Trophoblast cell (in vitro differentiated cells and primary cell): ENCODE results near the gene PCDH1.

Experiments used
- DNase-seq, 2 donors: peaks; one replicate each; pipeline ENCODE4 v3.0.0-alpha.2; 2016
- H2AFZ ChIP-seq: 2 replicates; pipeline ENCODE4 v1.6.1; 2013; ENCODE audit warnings: low read length, moderate library complexity, mild to moderate bottlenecking; ENCODE audit not compliant: insufficient read depth, poor library complexity
- H2AK5ac ChIP-seq: 2 replicates; pipeline ENCODE4 v1.6.1; 2013; ENCODE audit warnings: mild to moderate bottlenecking, low read length
- H2BK120ac ChIP-seq: 2 replicates; pipeline ENCODE4 v1.6.1; 2013; ENCODE audit warnings: low read length, mild to moderate bottlenecking, moderate library complexity; ENCODE audit not compliant: insufficient read depth, poor library complexity
- H2BK12ac ChIP-seq: 2 replicates; pipeline ENCODE4 v1.6.1; 2013; ENCODE audit warnings: mild to moderate bottlenecking, low read length, moderate library complexity
- H2BK5ac ChIP-seq: 2 replicates; pipeline ENCODE4 v1.6.1; 2013; ENCODE audit warnings: low read length, low read depth, moderate library complexity, mild to moderate bottlenecking; ENCODE audit not compliant: poor library complexity
- H3K14ac ChIP-seq: 2 replicates; pipeline ENCODE4 v1.6.1; 2013; ENCODE audit warnings: mild to moderate bottlenecking, low read length
- H3K18ac ChIP-seq: 2 replicates; pipeline ENCODE4 v1.6.1; 2013; ENCODE audit warnings: mild to moderate bottlenecking, low read length
- H3K23ac ChIP-seq: 2 replicates; pipeline ENCODE4 v1.6.1; 2013; ENCODE audit warnings: low read length
- H3K27ac ChIP-seq: 2 replicates; pipeline ENCODE4 v1.5.1; 2013; ENCODE audit warnings: low read depth, mild to moderate bottlenecking, inconsistent platforms, low read length, moderate library complexity
- H3K27me3 ChIP-seq: 2 replicates; pipeline ENCODE4 v1.6.1; 2013; ENCODE audit warnings: inconsistent platforms, mild to moderate bottlenecking, low read length, moderate library complexity; ENCODE audit not compliant: insufficient read depth
- H3K36me3 ChIP-seq, 2 experiments: 1 replicate in 1 of 2; 2 replicates in 1 of 2; pipeline ENCODE4 v1.6.1; 2013; ENCODE audit warnings: low read length in 2 of 2, mild to moderate bottlenecking in 2 of 2, moderate library complexity in 1 of 2; ENCODE audit not compliant: insufficient read depth in 2 of 2, control insufficient read depth in 1 of 2
- H3K4ac ChIP-seq: 2 replicates; pipeline ENCODE4 v1.6.1; 2013; ENCODE audit warnings: low read depth, mild to moderate bottlenecking, low read length, moderate library complexity
- H3K4me1 ChIP-seq, 2 experiments: 1 replicate in 1 of 2; 2 replicates in 1 of 2; pipeline ENCODE4 v1.6.1; 2013; ENCODE audit warnings: low read length in 2 of 2, mild to moderate bottlenecking in 2 of 2, moderate library complexity in 1 of 2; ENCODE audit not compliant: insufficient read depth in 2 of 2, control insufficient read depth in 1 of 2
- H3K4me2 ChIP-seq: 2 replicates; pipeline ENCODE4 v1.6.1; 2013; ENCODE audit warnings: inconsistent platforms, mild to moderate bottlenecking, low read length, moderate library complexity
- H3K4me3 ChIP-seq: 2 replicates; pipeline ENCODE4 v1.5.1; 2013; ENCODE audit warnings: mild to moderate bottlenecking, low read depth, low read length, inconsistent platforms
- H3K79me1 ChIP-seq: one replicate; pipeline ENCODE4 v1.6.1; 2013; ENCODE audit warnings: low read length
- H3K79me2 ChIP-seq: 2 replicates; pipeline ENCODE4 v1.6.1; 2013; ENCODE audit warnings: low read length, mild to moderate bottlenecking; ENCODE audit not compliant: control insufficient read depth, insufficient read depth, poor library complexity
- H3K9ac ChIP-seq: 2 replicates; pipeline ENCODE4 v1.6.1; 2013; ENCODE audit warnings: mild to moderate bottlenecking, low read length
- H3K9me3 ChIP-seq: 2 replicates; pipeline ENCODE4 v1.6.1; 2013; ENCODE audit warnings: low read depth, mild to moderate bottlenecking, control low read depth, inconsistent platforms, low read length; ENCODE audit not compliant: insufficient read depth
- H4K12ac ChIP-seq: 2 replicates; pipeline ENCODE4 v1.6.1; 2013; ENCODE audit warnings: low read depth, mild to moderate bottlenecking, low read length, moderate library complexity
- H4K8ac ChIP-seq: 2 replicates; pipeline ENCODE4 v1.6.1; 2013; ENCODE audit warnings: low read depth, mild to moderate bottlenecking, low read length, moderate library complexity
- H4K91ac ChIP-seq: one replicate; pipeline ENCODE4 v1.6.1; 2013; ENCODE audit warnings: low read depth, mild to moderate bottlenecking, low read length, moderate library complexity
- WGBS: extraction: QIAGEN DNeasy Blood & Tissue Kit; methylation state at CpG from one replicate; pipeline ENCODE4 v1.1.7; 2013; ENCODE audit warnings: missing lambda C conversion rate; ENCODE audit not compliant: insufficient read length, insufficient coverage; ENCODE audit errors: extremely low coverage; 5-methylcytosine and 5-hydroxymethylcytosine counted together

Gene PCDH1

DNA sequence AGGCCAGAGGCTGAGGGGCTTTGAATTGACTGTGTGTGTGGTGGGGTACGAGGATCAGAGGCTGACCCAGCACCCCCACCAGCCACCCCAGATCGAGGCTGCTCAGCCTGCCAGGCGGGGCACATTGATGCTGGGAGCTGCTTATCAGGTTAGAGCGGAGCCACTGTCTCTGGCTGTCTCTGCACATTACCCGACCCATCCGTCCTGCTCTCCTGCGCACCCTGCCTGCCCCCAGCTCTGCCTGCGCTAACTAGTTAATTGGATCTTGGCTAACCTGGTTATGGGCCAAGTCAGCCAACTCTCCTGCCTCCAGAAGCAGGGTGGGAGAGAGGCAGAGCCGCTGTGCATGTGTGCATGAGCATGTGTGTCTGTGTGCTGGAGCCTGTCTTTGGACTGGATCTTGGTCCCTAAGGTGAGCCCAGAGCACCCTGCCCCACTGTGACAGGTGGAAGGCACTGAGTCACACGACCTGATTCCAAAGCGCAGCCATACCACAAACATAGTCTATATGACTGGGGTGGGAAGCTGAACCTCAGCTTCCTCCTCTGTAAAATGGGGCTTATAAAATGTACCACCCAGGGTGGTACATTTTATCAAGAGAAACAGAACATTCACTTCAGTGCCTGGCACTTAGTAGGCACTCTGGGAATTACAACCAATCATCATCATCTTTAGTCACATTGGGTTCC, 39.7 kb downstream of the PCDH1 start:
- Histone ChIP-seq H3K27me3 (peaks cover 5% of the 10 kb centered on the region), H3K18ac (no peak overlapping the region), H2AK5ac (no peak overlapping the region), H3K4ac (no peak overlapping the region), H3K4me1 (peaks cover 19 to 22% of the 10 kb centered on the region in 2 experiments), H2BK120ac (no peak overlapping the region), H3K27ac (no peak overlapping the region), H2BK5ac (no peak overlapping the region), H2BK12ac (no peak overlapping the region), H3K14ac (no peak overlapping the region), H3K23ac (peak overlapping the region; percentile 8), H3K79me1 (peaks cover 6% of the 10 kb centered on the region), H3K9ac (no peak overlapping the region), H3K36me3 (no peaks in the 10 kb centered on the region), H3K4me2 (no peak overlapping the region), H2AFZ (no peak overlapping the region), H3K79me2 (no peaks in the 10 kb centered on the region), H4K8ac (no peak overlapping the region), H3K9me3 (no peaks in the 10 kb centered on the region), H3K4me3 (no peak overlapping the region), H4K12ac (no peak overlapping the region), H4K91ac (no peak overlapping the region)
- no CpG with 5 or more reads among the region's 11 CpGs for WGBS
- DNase-seq: no peak

DNA sequence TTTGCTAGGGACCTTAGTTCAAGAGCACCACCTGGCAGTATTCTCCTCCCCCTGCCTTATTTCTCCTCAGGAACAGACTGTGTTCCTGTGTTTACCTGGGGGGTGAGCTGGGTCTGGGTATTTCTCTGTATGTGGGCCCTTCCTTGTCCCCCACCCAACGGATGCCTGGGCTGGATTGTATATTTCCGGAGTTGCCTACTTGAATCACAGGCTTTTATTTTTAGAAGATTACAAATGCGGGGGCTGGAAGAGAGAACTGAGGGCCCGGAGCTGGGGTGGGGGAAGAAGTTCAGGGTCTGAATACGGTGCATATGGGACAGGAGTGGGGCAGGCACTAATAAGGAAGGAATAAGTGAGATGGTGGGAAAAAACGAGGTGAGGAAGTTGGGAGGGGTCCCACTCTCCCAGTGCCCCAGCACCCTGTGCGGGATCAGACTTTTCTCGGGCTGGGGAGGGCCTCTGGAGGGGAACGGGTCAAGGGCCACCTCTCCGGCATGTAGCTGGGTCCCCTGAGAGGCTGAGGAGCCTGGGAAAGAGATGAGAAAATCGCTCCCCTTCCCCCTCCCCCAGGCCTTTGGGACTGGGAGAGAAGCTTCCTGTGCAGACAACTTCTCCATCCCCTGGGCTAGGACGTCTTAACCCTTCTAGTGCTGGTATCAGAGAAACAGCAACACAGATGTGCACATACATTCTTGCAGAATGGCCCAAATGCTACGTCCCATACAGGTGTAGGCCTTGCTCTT, 42.1 kb downstream of the PCDH1 start:
- Histone ChIP-seq H4K12ac (no peak overlapping the region), H4K8ac (no peak overlapping the region), H3K18ac (peak overlapping the region; percentile 52), H3K27ac (no peak overlapping the region), H3K4me1 (peaks cover 11 to 18% of the 10 kb centered on the region in 2 experiments), H3K36me3 (no peaks in the 10 kb centered on the region), H4K91ac (peak overlapping the region; percentile 32), H3K79me2 (no peaks in the 10 kb centered on the region), H3K27me3 (peaks cover 5% of the 10 kb centered on the region), H2AFZ (no peak overlapping the region), H3K14ac (peak overlapping the region; percentile 47), H2BK12ac (peak overlapping the region; percentile 62), H3K4me3 (no peak overlapping the region), H3K4me2 (peak overlapping the region; percentile 23), H3K23ac (no peak overlapping the region), H2AK5ac (peak overlapping the region; percentile 60), H3K79me1 (peaks cover 4% of the 10 kb centered on the region), H3K4ac (no peak overlapping the region), H2BK120ac (peak overlapping the region; percentile 7), H3K9ac (no peak overlapping the region), H3K9me3 (no peaks in the 10 kb centered on the region), H2BK5ac (no peak overlapping the region)
- DNase-seq: no peak
- WGBS: no CpG with 5 or more reads among the region's 13 CpGs

- Histone ChIP-seq H3K4me3 (no peak overlapping the region), H2AK5ac (no peak overlapping the region), H3K9ac (no peak overlapping the region), H3K4me1 (peaks cover 11 to 18% of the 10 kb centered on the region in 2 experiments), H2BK12ac (no peak overlapping the region), H3K36me3 (no peaks in the 10 kb centered on the region), H3K18ac (no peak overlapping the region), H3K14ac (no peak overlapping the region), H3K23ac (no peak overlapping the region), H3K4me2 (no peak overlapping the region), H4K8ac (no peak overlapping the region), H3K79me2 (no peaks in the 10 kb centered on the region), H4K91ac (no peak overlapping the region), H3K27me3 (peaks cover 5% of the 10 kb centered on the region), H3K27ac (no peak overlapping the region), H3K79me1 (peaks cover 4% of the 10 kb centered on the region), H3K9me3 (no peaks in the 10 kb centered on the region), H2BK5ac (no peak overlapping the region), H2BK120ac (no peak overlapping the region), H2AFZ (no peak overlapping the region), H3K4ac (no peak overlapping the region), H4K12ac (no peak overlapping the region)
- no peak for DNase-seq
- WGBS: no CpG with 5 or more reads among the region's 2 CpGs
Measured at GRCh38 chr5:141834331-141834730, 43.9 kb downstream of the PCDH1 start.

- H3K18ac ChIP-seq: no peak overlapping the region
- H3K79me2 ChIP-seq: no peaks in the 10 kb centered on the region
- no peaks in the 10 kb centered on the region for H3K36me3 ChIP-seq
- peak in 1 of 2 donors; percentile 59 for DNase-seq
- no peak overlapping the region for H4K91ac ChIP-seq
- WGBS: no CpG with 5 or more reads among the region's 4 CpGs
- H2BK12ac ChIP-seq: no peak overlapping the region
- no peak overlapping the region for H3K14ac ChIP-seq
- no peak overlapping the region for H2AK5ac ChIP-seq
- H3K27me3 ChIP-seq: no peaks in the 10 kb centered on the region
- no peak overlapping the region for H4K12ac ChIP-seq
- no peak overlapping the region for H3K4me2 ChIP-seq
- H2AFZ ChIP-seq: no peak overlapping the region
- peaks cover 11 to 18% of the 10 kb centered on the region in 2 experiments for H3K4me1 ChIP-seq
- H3K9me3 ChIP-seq: no peaks in the 10 kb centered on the region
- no peak overlapping the region for H3K4ac ChIP-seq
- peaks cover 4% of the 10 kb centered on the region for H3K79me1 ChIP-seq
- H3K9ac ChIP-seq: no peak overlapping the region
- H2BK5ac ChIP-seq: no peak overlapping the region
- H2BK120ac ChIP-seq: no peak overlapping the region
- no peak overlapping the region for H4K8ac ChIP-seq
- H3K27ac ChIP-seq: no peak overlapping the region
- no peak overlapping the region for H3K23ac ChIP-seq
- no peak overlapping the region for H3K4me3 ChIP-seq
Measured at GRCh38 chr5:141832131-141832530, 46.1 kb downstream of the PCDH1 start.
